GM19328 (cell line): ENCODE data around the gene RAD23B.
"Not testable (repeated sequence)": the region's sequence is repeated elsewhere in the genome, so short reads cannot be mapped to it uniquely, and the experiment has no call there.

Experiments
- ATAC-seq: cut with Tn5 transposase; IDR thresholded peaks from one replicate; pipeline ENCODE4 v1.9.1; 2021; ENCODE audit warnings: mild to moderate bottlenecking, moderate library complexity; ENCODE audit not compliant: unreplicated experiment

RAD23B gene

DNA sequence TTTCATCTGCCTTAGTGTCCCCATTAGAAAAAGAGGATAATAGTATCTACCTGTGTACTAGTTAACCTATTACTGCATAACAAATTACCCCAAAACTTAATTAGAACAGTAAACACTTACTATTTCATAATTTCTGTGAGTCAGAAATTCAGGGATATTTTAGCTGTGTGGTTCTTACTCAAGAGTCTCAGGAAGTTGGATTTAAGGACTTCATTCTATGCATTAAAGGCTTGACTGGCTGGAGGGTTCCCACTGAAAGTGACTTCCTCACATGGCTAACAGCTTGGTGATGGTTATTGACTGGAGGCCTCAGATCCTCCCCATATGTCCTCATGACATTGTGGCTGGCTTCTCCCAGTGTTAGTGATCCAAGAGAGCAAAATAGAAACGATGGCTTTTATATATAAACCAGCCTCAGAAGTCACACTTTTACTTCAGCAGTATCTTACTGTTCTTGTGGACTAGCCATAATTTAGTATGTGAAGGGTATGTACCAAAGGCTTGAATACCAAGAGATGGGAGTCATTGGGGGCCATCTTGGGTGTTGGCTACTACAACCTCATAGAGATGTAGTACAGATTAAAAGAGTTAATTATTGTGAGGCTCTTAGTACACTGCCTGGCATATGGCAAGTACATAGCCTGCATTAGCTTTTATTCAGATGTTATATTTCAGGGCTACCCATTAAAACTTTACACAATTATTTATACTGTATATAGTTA lies 9.9 kb downstream of the RAD23B start:
- ATAC-seq, result no peak

DNA sequence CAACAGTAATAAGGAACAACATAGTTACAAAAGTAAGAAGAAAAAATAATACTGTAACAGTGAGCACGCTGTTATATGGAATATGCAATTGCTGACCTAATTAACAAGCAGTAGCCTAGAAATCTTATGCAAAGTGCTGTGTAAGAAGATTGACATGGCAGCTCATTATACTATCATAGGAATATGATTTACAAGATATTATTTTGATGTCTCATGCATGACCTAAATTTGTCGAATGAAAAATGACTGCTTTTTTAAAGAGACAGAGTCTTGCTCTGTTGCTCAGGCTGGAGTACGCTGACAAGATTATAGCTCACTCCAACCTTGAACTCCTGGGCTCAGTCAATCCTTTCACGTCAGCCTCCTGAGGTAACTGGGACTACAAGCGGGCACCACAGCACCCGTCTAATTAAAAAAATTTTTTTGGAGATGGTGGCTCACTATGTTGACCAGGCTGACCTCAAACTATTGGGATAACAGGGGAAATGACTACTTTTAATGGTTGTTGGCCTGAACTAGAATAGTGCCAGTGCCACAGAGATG lies 10.5 kb downstream of the RAD23B start:
- no peak for ATAC-seq

DNA sequence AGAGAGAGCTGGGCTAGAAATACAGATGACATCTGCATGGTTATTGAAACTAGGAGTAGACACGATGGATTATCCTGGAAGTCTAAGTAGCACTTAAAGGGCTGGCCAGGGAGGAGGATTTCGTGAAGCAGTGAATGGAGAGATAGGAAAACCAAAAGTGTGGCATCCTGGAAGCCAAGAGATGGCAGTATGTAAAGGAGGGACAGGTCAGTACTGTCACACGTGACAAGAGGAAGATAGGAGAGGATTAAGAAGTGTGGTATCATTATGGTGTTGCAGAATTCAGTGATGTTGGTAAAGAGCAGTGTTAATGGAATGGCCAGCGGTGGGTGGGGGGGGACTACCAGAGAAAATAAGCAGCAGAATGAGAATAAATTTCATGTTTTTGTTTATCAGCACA lies 11.7 kb downstream of the RAD23B start:
- no peak for ATAC-seq

DNA sequence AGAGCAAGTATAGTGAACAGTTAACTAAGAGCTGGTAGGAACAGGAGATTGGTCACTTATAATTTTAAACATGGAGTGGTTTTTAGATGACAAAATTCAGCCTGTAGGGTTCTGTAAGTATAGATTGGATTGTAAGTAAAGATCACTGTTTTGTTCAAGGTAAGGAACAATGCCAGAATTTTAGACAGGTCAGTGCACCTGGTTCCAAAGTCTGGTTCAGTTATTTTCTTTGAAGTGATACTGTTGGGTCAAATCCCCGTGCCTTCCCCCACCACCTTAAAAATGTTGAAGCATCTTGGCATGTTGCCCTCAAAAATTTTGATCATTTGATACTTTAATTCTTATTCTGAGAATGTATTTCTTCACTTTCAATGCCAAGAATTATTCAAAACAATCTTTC lies 12.9 kb downstream of the RAD23B start:
- ATAC-seq, result no peak

DNA sequence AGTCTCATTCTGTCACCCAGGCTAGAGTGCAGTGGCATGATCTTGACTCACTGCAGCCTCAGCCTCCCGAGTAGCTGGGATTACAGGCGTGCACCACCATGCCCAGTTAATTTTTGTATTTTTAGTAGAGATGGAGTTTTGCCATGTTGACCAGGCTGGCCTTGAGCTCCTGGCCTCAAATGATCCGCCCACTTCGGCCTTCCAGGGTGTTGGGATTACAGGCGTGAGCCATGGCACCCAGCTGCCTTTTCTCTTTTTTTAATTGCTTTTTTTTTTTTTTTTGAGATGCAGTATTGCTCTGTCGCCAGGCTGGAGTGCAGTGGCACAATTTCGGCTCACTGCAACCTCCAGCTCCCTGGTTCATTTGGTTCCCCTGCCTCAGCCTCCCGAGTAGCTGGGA lies 13.5 kb downstream of the RAD23B start:
- not testable (repeated sequence) for ATAC-seq

DNA sequence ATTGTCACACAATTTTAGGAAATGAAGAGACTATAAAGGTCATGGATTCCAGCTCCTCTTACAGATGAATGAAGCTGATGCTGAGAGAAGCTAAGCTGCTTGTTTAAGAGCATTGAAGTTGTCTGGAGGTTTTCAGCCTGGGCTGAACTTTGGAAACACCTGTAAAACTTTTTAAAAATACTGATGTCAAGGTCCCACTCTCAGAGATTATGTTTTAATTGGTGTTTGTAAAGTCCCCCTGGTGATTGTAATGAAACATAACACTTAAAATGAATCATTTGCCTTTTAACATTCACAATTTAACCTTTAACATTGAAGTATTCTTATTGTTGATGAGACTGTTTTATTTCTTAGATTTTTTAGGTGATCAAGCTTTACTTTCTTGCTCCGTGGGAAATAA lies 16.4 kb downstream of the RAD23B start:
- ATAC-seq, result no peak

DNA sequence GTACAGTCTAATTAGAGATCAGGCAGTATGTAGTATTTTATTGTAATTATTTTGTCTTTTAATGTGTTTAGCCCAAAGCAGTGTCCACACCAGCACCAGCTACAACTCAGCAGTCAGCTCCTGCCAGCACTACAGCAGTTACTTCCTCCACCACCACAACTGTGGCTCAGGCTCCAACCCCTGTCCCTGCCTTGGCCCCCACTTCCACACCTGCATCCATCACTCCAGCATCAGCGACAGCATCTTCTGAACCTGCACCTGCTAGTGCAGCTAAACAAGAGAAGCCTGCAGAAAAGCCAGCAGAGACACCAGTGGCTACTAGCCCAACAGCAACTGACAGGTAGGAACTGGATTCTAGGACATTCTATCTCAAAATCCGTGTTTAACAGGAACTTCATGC lies 23.2 kb downstream of the RAD23B start:
- no peak for ATAC-seq

DNA sequence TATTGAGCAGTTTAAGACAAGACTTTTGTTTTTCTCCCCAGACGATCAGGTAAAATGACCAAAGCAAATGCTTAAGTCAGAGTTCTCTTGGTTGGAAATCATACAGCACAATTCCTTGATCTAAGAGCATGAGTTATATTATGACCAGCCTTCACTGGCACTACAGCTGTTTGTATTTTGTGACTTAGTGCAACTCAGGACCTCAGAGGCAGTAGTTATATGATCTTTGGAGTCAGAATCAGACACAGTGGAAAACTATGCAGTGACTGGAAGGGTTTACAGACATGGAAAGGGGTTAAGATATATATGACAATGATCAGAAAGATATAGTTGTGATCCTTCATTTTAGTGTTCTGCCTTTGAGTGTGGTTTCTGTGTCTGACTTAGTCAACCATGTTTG lies 24.3 kb downstream of the RAD23B start:
- ATAC-seq, result no peak

DNA sequence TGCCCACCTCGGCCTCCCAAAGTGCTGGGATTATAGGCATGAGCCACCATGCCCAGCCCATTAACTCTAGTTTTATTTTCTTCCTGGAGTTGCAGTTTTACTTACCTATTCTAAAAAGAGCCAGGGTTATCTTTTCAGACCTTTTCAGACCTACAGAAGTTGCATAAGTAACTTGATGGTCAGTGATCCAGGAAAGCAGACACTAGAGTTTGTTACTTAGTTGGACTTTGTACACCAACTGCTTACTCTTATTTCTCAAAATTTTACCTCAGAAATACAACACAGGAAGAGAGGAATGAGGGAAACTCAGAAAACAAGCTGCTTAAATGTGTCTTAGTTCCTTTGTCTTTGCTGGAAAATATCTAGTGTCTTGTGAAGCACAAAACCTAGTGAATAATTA lies 25.4 kb downstream of the RAD23B start:
- no peak for ATAC-seq

DNA sequence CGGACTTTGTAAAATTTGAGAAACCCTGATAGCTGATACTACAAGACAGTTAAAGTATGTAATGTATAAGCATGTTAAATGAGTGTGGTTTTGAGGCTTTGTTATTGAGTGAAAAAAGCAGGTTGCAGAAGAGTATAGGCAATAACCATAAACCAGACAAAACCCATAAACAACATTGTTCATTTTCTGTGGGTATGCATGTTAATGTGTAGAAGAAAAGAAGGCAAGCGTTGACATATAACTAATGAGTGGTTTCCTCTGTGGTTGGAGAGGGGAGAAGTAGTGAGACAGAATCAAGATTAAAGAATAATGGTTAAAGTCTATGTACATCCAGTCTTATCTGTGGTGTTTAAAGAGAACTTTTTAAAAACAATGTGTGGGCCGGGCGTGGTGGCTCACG lies 26.2 kb downstream of the RAD23B start:
- no peak for ATAC-seq

DNA sequence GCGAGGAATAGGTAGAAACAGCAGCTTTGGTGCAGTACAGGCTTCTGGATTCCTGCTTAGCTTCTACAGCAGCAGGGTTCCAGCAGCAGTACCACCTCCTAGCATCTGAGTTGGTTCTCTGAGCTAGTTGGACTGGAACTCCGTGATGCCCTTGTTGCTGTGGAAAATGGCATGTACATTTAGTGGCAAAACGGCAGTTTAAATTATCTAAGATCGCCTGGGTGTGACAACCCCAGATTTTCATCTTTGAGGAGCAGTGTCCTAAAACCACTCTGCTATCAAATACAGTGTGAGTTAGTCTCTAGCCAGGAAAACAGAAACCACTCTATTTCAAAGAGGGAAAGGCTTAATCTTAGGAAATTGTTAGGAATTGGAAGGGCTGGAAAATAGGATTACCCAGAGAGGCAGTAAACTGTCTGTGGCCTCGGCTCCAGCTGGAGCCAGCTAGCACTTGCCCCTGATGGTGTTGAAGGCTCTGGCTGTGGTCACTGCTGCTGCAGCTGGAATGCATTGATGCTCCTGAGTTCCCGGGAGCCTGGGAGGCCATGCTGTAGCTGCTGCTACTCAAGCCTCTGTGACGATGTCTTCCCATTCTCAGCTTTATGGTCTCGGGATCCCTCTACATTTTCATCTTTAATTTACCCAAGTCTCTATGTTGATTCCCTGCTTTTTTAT lies 29.4 kb downstream of the RAD23B start:
- ATAC-seq, result no peak

DNA sequence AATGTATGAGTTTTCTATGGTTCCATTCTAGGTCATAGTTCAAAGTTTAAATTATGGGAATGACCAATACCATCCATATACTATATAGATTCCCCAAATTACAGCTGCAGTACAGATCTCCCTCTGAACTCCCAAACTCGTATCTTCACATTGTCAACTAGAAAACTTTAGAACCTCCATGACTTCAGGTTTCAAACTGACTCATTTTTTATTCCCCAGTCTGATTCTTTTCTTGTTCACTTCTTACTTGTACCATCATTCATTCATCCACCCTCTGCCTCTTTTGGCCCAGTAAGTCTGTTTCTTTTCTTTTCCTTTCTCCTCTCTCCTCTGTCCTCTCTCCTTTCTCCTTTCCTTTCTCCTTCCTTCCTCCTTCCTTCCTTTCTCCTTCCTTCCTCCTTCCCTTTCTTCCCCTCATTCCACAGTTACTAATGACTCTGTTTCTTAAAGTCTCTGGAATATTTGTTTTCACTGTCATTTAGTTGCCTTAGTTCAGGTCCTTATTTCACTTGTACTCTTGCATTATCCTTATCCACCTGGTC lies 30.5 kb downstream of the RAD23B start:
- ATAC-seq, result no peak

DNA sequence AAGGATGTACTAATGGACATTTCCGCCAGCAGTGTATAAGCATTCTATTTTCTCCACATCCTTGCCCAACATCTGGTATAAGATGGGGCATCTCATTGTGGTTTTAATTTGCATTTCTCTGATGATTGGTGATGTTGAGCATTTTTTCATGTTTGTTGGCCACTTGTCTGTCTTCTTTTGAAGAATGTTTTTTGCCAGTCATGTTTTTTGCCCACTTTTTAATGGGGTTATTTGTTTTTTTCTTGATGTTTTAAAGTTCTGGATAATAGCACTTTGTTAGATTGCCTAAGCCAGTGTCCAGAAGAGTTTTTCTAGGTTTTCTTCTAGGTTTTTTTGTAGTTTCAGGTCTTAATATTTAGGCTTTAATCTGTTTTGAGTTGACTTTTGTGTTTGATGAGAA lies 31.7 kb downstream of the RAD23B start:
- no peak for ATAC-seq

DNA sequence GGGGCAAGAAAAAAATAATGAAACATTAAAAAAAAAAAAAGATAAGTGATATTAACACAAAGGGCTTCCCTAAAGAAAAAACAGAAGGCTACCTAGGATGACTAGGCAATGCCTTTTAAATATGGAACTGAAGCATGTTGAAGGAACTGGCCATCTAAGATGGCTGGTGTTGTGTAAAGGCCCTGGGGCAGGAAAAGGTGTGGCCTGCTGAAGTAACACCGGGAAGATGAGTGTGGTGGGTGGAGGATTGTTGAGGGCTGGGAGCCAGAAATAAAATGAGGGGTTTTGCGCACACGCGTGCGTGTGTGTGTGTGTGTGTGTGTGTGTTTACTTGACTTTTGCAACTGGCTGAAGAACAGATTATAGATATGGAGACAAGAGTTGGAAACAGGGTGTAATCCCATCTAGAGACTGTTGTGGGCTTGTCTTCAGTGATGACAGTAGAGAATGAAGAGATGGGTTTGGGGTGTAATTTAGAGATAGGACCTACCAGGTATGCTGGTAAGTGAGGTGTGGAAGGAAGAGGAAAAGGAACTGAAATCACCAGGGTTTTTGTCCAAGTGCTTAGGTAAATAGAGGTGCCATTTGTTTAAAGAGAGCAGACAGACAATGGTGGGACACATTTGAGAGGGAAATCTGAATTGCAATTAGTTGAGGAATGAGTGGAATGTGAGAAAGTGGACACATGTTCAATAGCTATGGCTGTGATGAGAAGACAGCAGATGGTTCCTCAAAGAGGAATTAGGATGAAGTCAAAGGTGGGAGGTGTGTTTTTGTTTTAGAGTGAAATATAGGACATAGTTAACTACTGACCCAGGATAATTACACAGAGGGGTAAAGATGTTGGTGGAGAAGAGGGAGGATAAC lies 33.9 kb downstream of the RAD23B start:
- ATAC-seq, result no peak

DNA sequence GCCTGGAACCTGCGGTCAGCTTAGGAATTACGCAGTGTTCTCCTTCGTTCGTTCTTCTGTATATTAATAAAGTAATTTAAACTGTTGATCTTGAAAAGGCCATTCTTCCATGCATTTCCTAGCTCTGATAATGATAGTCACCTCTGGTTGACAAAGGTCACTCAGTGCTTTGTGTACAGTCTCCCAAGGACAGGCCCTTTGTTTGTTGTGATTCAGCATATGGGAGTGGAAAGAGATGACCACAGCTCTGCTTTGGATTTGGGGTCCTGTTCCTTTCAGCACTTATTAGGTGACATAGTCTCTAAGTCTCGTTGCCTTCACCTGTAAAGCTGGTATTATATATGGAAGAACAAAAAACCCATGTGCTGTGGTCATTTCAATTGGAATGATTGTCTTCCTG lies 39.6 kb downstream of the RAD23B start:
- ATAC-seq, result no peak

DNA sequence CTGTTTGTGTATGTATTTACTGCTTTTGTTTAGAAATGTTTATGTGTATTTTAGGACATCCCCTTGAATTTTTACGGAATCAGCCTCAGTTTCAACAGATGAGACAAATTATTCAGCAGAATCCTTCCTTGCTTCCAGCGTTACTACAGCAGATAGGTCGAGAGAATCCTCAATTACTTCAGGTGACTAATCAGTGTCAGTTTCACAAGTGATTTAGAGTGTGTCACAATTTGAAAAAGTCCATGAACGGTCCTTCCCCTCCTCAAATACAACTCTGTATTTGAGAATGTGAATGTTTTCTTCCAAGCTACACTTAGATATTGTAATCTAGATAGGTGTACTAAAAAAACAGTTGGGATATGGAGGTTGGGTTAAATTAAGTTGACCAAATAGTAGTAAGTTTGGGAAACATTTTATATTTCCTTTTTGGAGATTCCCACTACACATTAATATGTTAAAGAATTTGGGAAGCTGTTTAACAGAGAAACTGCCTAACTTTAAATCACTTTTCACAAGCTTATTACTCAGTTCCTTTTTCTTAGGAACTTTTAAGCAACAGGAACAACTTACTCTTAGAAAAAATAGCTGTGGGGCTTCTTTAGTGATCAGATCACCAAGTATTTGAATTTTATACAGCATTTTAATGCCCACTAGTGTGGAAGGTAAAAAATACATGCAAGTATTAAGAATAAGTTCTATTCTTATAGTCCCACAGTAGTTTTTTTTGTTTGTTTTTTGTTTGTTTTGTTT lies 40.9 kb downstream of the RAD23B start:
- no peak for ATAC-seq

DNA sequence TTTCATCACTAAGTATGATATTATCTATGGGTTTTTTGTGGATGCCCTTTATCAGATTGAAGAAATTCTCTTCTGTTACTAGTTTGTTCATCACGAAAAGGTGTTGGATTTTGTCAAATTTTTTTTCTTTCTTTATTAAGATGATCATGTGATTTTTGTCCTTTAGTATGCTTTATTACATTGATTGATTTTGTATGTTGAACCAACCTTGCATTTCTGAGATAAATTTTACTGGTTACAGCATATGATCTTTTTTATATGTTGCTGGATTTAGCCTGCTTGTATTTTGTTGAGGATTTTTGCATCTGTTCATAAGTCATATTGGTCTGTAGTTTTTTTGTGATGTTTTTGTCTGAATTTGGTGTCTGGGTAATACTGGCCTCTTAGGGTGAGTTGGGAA lies 42.8 kb downstream of the RAD23B start:
- ATAC-seq, result no peak

DNA sequence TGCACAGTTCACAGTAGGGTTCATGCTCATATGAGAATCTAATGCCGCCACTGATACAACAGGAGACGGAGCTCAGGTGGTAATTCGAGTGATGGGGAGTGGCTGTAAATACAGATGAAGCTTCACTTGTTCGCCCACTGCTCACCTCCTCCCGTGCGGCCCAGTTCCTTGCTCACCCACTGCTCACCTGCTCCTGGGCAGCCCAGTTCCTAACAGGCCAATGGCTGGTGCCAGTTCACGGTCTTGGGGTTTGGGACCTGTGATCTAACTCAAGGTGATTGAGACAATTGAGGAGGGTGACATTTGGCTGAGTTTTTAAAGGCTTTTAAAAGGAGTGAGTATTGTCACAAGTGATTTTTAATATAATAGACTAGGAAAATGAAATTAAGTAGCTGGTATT lies 45.4 kb downstream of the RAD23B start:
- no peak for ATAC-seq

DNA sequence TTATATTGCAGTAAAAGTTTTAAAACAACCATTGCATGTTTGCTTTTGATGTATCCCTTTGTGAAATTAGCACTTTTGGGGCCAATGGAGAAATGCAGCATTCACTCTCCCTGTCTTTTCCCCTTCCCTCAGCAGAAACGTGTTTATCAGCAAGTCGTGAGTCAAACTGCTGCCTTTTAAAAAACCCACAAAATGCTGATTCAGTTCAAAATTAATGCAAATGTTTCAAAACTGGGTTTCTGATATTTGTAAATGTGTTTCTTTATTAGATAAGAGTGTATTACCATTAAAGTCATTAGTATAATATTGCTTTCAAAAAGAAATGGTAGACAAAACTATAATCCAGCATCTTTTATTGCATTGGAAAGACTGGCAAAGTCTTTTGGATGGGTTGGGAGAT lies 47.3 kb downstream of the RAD23B start:
- ATAC-seq, result no peak

DNA sequence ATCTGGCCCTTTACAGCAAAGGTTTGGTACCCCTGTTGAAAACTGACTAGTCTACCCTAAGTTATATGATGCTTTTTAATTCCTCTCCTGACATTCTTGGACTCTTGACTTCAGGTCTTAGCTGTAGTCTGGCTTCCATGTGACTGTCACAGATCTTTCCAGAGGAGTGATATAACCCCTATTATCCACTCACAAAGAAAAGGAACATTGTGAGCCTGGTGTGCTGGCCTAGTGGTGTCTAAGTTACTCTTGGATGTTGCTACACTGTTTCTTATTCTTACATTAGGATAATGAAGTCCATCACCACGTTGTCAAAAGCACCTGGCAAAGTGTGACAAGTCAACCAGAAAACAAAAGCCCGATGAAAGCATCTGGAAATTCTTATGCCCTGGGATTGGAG lies 49.8 kb downstream of the RAD23B start:
- ATAC-seq, result no peak

DNA sequence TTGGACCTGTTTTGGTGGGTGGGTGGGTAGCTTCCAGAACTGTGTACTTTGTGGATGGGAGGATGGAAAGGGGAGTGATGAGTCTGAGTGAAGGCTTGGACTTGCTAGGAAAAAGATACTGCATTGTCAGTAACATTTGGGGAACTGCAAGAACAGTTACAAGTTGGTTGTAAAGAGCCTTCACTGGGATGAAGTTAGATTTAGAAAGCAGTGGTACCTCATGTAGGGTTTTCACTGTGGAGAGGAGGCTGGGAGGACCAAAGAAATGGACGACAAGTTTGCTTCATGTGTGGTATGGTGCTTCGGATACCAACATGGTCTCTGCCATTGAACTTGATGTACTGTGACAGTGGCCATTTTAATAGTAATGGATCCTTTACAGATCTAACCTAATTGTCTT lies 50.3 kb downstream of the RAD23B start:
- no peak for ATAC-seq
